Spinal cord (tissue), 10 donors: ENCODE data around the gene SAAL1. TPM values are rescaled to one million over a fixed set of nuclear protein-coding genes. Genes with fewer than 3 reads are reported as not detected.
A peak's percentile ranks its signal among the peaks of the same experiment; 100 is the strongest.

Experiments
- DNase-seq, 6 donors: peaks; one replicate each; pipeline versions ENCODE4 v3.0.0 to v3.0.0-alpha.2; 2013 to 2015; ENCODE audit warnings: low spot score in 6 of 6, low read depth in 4 of 6
- H3K27ac ChIP-seq: one replicate; pipeline ENCODE4 v1.5.1; 2013; ENCODE audit warnings: low read depth, low read length, control low read depth
- H3K27me3 ChIP-seq: one replicate; pipeline ENCODE4 v1.6.1; 2013; ENCODE audit warnings: low read length; ENCODE audit not compliant: control insufficient read depth, insufficient read depth
- H3K36me3 ChIP-seq: one replicate; pipeline ENCODE4 v1.6.1; 2013; ENCODE audit warnings: low read length; ENCODE audit not compliant: control insufficient read depth, insufficient read depth
- H3K4me1 ChIP-seq: one replicate; pipeline ENCODE4 v1.6.1; 2013; ENCODE audit warnings: low read length; ENCODE audit not compliant: control insufficient read depth, insufficient read depth
- H3K4me3 ChIP-seq: one replicate; pipeline ENCODE4 v1.5.1; 2013; ENCODE audit warnings: low read depth, low read length, control low read depth
- H3K9me3 ChIP-seq: one replicate; pipeline ENCODE4 v1.6.1; 2013; ENCODE audit warnings: low read length; ENCODE audit not compliant: control insufficient read depth, insufficient read depth
- WGBS: methylation state at CpG from one replicate; pipeline ENCODE4 v1.1.5; 2013; ENCODE audit warnings: missing lambda C conversion rate; ENCODE audit not compliant: insufficient coverage; 5-methylcytosine and 5-hydroxymethylcytosine counted together
- polyA plus RNA-seq, 2 donors: library from polyadenylated mRNA; unstranded; fragments of 120-200 nt; gene quantifications; one replicate each; pipeline ENCODE4 v1.2.1, GENCODE V29; 2013; ENCODE audit not compliant: insufficient read length in 2 of 2
- total RNA-seq, 2 donors: library from RNA; depleted of rRNA in 1 of 2; stranded (reverse); fragments of 120-200 nt in 1 of 2; fragments of >200 nt in 1 of 2; gene quantifications; one replicate each; pipeline versions ENCODE4 v1.2.3 to v1.2.4, GENCODE V29; 2013 to 2014
- donor health status: healthy.

Gene SAAL1
- total and polyA plus RNA-seq, 4 donors = 16.6 to 30.5 (median 22.8) TPM

DNA sequence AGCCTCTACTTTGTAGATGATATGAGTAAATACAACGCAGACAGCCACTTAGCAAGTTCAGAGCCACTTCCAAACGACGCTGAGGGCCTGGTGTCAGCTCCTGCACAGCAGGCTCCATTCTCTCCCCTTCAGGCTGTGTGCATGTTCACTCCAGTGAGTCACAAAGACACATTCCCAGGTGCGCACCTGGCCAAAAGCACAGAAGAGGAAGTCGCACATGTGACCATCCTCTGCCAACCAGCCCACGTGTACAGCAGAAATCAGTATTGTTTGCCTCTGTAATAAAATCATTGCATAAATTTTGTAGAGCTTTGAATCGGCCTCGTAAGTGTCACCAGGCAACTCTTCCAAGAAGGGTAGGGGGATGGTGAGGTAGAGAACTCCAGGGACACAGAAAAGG is 40.3 kb downstream of the SAAL1 start:
- Histone ChIP-seq H3K27me3 (no peaks in the 10 kb centered on the region), H3K4me1 (peaks cover 2% of the 10 kb centered on the region), H3K4me3 (no peak overlapping the region), H3K27ac (no peak overlapping the region), H3K9me3 (no peaks in the 10 kb centered on the region), H3K36me3 (no peaks in the 10 kb centered on the region)
- DNase-seq = peak in 1 of 6 donors; percentile 3
- 65% methylated on average over 8 of the region's 8 CpGs for WGBS

DNA sequence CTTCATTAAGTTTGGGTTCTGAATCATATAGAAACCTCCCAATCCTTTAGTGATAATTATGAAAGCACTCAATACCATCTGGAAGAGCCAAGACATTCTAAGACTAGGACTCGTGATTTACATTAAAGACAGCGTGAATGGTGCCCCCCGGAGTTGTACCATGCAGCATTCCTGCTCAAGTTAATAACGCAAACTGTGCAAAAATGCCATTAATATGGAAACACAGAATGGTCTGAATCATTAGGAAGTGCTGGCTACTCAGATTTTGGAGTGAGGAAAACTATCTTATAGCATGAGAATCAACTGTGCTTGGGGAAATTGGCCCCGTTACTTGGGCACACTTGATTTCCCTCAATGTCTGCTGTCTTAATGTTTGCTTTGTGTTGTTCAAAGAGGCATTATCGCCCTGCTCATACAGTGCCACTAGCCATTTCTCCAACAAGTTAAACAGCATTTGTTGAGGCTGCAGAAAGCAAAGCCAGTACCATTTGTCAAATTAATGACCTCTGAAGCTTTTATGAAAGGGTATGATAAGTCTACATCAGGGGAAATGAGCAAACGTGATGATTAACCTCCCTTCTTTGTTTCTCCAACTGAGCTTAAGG is 41.3 kb downstream of the SAAL1 start:
- Histone ChIP-seq H3K4me3 (no peak overlapping the region), H3K36me3 (no peaks in the 10 kb centered on the region), H3K27ac (no peak overlapping the region), H3K27me3 (no peaks in the 10 kb centered on the region), H3K9me3 (no peaks in the 10 kb centered on the region), H3K4me1 (peaks cover 2% of the 10 kb centered on the region)
- DNase-seq = peak in 1 of 6 donors; percentile 81
- WGBS = 40% methylated on average over 2 of the region's 7 CpGs

DNA sequence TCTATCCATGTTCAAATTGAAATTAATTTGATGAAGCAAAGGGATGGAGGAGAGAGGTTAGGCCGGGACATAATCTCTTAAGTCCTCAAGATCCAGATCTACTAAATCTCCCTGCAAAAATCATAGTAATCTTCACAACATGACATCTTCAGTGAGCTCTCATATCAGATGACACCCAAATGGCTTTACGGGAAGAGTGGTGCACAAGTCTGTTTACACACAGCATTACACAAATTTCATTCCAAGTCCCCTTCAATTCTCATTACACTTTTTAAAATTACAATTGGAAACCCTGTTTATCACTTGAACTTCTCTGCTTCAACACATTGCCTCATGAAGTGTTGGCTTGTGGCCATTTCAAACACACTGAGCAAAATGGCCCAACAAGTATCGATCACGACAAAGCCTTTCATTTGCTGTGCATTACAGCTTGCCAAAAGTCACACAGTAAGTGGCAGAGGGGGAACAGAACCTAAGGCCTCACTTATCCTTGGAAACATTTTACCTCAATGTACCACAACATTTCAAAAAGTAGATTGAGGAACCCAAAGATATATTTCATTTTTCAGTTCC is 41.9 kb downstream of the SAAL1 start:
- Histone ChIP-seq H3K27me3 (no peaks in the 10 kb centered on the region), H3K9me3 (no peaks in the 10 kb centered on the region), H3K36me3 (no peaks in the 10 kb centered on the region), H3K27ac (no peak overlapping the region), H3K4me1 (peaks cover 2% of the 10 kb centered on the region), H3K4me3 (no peak overlapping the region)
- DNase-seq = peak in 2 of 6 donors; percentile 25 to 58
- 83% methylated on average over 2 of the region's 4 CpGs for WGBS

DNA sequence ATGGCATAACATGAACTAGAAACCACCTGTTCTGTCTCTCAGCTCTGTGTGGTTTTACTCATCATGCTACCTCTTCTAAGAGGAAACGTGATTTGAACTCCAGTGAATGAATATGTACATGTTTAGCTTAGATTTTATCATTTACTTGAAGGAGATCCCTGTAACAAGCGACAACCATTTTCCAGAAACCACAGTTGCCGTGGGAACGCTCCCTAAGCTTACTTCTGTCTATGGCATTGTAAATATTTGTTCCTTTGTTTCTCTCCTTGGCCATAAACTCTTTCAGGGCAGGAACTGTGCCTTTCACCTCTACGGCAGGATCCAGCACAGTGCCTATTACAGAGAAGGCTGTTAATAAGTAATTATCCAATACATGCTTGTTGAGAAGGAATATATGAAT is 42.8 kb downstream of the SAAL1 start:
- no CpG with 5 or more reads among the region's 5 CpGs for WGBS
- peak in 1 of 6 donors; percentile 12 for DNase-seq
- no peak overlapping the region for H3K27ac ChIP-seq
- no peaks in the 10 kb centered on the region for H3K9me3 ChIP-seq
- H3K4me1 ChIP-seq = peaks cover 2% of the 10 kb centered on the region
- no peak overlapping the region for H3K4me3 ChIP-seq
- no peaks in the 10 kb centered on the region for H3K36me3 ChIP-seq
- H3K27me3 ChIP-seq = no peaks in the 10 kb centered on the region

DNA sequence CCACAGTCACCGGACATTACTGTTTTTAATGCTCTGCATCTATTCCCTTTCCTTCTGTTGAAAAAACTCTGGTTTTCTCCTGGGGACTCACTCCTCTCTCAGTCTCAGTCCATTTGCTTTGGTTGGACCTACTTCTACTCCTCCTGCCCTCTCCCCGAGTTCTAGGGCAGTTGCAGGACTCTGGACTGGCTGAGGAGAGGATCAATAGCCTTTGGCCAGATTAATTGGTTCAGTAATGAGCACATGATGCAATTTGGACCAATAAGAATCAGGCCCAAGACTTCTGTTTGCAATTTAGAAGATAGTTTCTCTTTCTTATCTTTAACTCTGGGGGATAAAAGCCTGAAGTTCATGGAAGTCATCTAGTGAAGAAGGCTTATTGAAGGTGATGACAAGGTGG is 44.5 kb downstream of the SAAL1 start:
- H3K27me3 ChIP-seq = no peaks in the 10 kb centered on the region
- H3K9me3 ChIP-seq = no peaks in the 10 kb centered on the region
- H3K27ac ChIP-seq = no peak overlapping the region
- peaks cover 2% of the 10 kb centered on the region for H3K4me1 ChIP-seq
- no peaks in the 10 kb centered on the region for H3K36me3 ChIP-seq
- H3K4me3 ChIP-seq = no peak overlapping the region
- no CpG with 5 or more reads among the region's 2 CpGs for WGBS
- no peak for DNase-seq

DNA sequence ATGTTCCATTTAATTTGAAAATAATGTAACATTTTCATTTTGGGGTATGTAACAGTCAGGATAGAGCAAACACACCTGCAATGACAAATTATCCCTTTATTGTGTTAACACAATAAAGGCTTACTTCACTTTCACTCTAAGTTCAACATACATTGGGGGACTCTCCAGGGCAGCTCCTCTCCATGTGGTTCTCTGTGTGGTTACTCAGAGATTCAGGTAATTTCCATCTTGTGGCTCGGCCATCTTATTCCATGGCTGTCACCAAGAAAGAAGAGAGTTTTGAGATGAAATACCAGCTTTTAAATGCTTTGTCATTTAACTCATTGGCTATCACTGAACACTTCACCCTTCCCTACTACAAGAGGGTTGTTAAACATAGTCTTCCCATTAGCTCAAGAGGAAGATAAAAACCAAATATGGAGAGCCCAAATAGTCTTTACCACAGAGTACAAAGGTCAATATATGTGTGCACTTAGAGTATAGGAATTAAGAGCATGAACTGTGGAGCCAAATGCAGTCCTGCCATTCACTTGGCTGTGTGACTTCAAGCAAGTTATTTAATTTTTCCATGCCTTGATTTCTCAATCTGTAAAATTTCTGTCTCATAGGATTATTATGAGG is 49.2 kb downstream of the SAAL1 start:
- WGBS = no CpG with 5 or more reads among the region's 1 CpG
- Histone ChIP-seq H3K27ac (no peak overlapping the region), H3K36me3 (no peaks in the 10 kb centered on the region), H3K9me3 (no peaks in the 10 kb centered on the region), H3K4me1 (no peaks in the 10 kb centered on the region), H3K4me3 (no peak overlapping the region), H3K27me3 (no peaks in the 10 kb centered on the region)
- DNase-seq = no peak

DNA sequence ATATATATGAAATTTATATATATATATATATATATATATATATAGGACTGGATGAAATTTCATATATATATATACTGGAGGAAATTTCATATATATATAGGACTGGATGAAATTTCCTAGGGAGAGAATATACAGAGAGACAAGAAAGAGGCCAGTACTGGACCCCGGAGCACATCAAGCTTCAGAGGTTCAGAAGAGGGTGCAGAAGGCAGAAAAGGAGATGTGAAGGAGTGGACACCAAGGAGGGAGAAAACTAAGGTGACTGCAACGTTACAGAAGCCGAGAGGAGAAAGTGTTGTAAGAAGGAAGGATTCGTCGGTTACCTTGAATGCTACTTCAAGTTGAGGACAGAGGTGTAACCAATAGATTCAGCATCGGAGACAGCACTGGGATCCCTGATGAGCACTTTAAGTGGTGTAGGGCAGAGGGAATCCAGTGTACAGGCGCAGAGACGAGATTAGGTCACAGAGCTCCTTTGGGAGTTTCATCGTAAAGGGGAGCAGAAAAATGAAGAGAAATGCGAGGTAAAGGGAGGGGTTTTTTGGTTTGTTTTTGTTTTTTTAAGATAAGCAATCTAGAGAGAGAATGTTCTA is 51.3 kb downstream of the SAAL1 start:
- no peak overlapping the region for H3K4me3 ChIP-seq
- WGBS = 87% methylated on average over 10 of the region's 10 CpGs
- H3K27me3 ChIP-seq = no peaks in the 10 kb centered on the region
- no peak for DNase-seq
- H3K36me3 ChIP-seq = no peaks in the 10 kb centered on the region
- no peak overlapping the region for H3K27ac ChIP-seq
- H3K9me3 ChIP-seq = no peaks in the 10 kb centered on the region
- H3K4me1 ChIP-seq = no peaks in the 10 kb centered on the region

DNA sequence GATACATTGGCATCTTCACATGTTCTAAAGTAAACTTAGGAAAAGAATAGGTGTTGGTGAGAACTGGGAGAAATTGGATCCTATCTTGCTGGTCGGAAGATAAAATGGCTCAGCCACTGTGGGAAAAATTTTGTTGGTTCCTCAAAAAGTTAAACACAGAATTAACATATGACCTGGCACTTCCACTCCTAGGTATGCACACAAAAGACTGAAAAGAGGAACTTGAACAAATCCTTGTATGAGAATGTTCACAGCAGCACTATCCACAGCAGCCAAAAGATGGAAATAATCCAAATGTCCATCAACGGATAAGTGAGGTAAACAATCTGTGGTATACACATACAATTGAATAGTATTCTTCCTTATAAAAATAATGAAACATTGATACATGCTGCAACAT is 55.0 kb downstream of the SAAL1 start:
- Histone ChIP-seq H3K27ac (no peak overlapping the region), H3K4me3 (no peak overlapping the region), H3K9me3 (no peaks in the 10 kb centered on the region), H3K4me1 (peaks cover 2% of the 10 kb centered on the region), H3K36me3 (no peaks in the 10 kb centered on the region), H3K27me3 (peaks cover 11% of the 10 kb centered on the region)
- no peak for DNase-seq
- WGBS = no CpG with 5 or more reads among the region's 2 CpGs

DNA sequence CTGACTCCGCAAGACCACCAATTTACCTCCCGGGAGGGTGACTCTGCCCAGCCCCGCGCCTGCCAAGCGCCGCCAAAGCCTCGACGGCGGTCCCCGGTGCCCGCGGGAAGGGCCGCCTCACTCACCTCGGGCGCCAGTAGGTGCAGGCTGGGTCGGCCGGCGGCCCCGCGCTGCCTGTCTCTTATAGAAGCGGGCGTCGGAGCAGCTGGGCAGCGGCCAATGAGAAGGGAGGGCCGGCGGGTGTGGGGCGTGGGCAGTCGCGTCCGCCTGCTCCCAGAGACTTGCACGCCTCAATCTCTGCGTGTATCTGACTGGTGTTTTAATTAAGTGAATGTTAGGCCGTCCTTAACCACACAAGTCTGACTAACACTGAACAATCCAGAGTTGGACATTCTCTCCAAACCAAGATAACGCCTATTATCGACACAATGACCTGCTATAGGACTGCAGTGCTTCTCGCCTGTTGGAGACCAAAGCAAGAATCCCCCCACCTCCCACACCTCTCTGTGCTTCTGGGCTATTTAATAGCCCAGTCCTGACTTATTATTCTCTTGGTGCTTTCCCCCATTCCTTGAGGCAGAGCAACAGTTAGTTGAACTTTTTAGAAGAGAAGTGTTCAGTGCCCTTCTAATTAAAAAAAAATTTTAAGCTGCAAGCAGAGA is 59.6 kb downstream of the SAAL1 start, which contains the start of gene TPH1:
TSS of gene TPH1 (minus strand) at position 154 of the 662 bp plus-strand sequence. CDS start 5,507 bp downstream, outside the sequence.
- Histone ChIP-seq H3K4me3 (no peak within 1 kb of the TSS), H3K36me3 (no peaks in the 10 kb centered on the region), H3K4me1 (peaks cover 2% of the 10 kb centered on the region), H3K27me3 (peaks cover 19% of the 10 kb centered on the region), H3K27ac (no peak within 1 kb of the TSS), H3K9me3 (no peaks in the 10 kb centered on the region)
- WGBS = 4% methylated on average over 30 of the region's 36 CpGs
- DNase-seq = peak in 2 of 6 donors; percentile 47 to 54
